ENCODE measurements around the gene UQCRHL. TPM values are rescaled to one million over a fixed set of nuclear protein-coding genes. Genes with fewer than 3 reads are reported as not detected.

The UQCRHL gene
- total RNA-seq, 2 experiments from 2014 or later, result 2.0 to 2.5 TPM

- Mint-ChIP-seq H3K4me1 (ENCODE audit: low read depth) (no peaks in the 10 kb centered on the region), H3K27me3 (peaks cover 3% of the 10 kb centered on the region), H3K9me3 (no peaks in the 10 kb centered on the region), H3K36me3 (no peaks in the 10 kb centered on the region), H3K4me3 (no peak overlapping the region), H3K27ac (no peak overlapping the region)
- intact Hi-C loops (cut with micrococcal nuclease), result no loop called here
- DNase-seq, result no peak
- ChIA-PET POLR2A (no interaction called here), CTCF (no interaction called here)
Observed at GRCh38 chr1:15786581-15786980, 20.9 kb downstream of the UQCRHL start.

GRCh38 chr1:15785683-15786082, 21.8 kb downstream of the UQCRHL start:
- DNase-seq, result no peak
- Mint-ChIP-seq H3K27me3 (peaks cover 3% of the 10 kb centered on the region), H3K27ac (no peak overlapping the region), H3K4me3 (no peak overlapping the region), H3K9me3 (no peaks in the 10 kb centered on the region), H3K4me1 (ENCODE audit: low read depth) (no peaks in the 10 kb centered on the region), H3K36me3 (no peaks in the 10 kb centered on the region)
- intact Hi-C loops (cut with micrococcal nuclease), result no loop called here
- POLR2A ChIA-PET, result no interaction called here
- CTCF ChIA-PET, result no interaction called here

- H3K27ac Mint-ChIP-seq, result no peak overlapping the region
- no peak for DNase-seq
- H3K36me3 Mint-ChIP-seq, result no peaks in the 10 kb centered on the region
- ChIA-PET POLR2A (no interaction called here), CTCF (interaction anchor here (0.7 to 1.2 kb wide), 5 partner anchors 10 to 37 kb away, joined by 3 to 6 read pairs (median 4); no protein-coding TSS in a partner anchor)
- no peaks in the 10 kb centered on the region for H3K9me3 Mint-ChIP-seq
- intact Hi-C loops (cut with micrococcal nuclease), result no loop called here
- H3K4me1 Mint-ChIP-seq (ENCODE audit: low read depth), result no peaks in the 10 kb centered on the region
- no peaks in the 10 kb centered on the region for H3K27me3 Mint-ChIP-seq
- no peak overlapping the region for H3K4me3 Mint-ChIP-seq
Observed at GRCh38 chr1:15777909-15778707, 29.3 kb downstream of the UQCRHL start.

GRCh38 chr1:15775706-15776105, 31.7 kb downstream of the UQCRHL start:
- no peak for DNase-seq
- Mint-ChIP-seq H3K4me1 (ENCODE audit: low read depth) (no peaks in the 10 kb centered on the region), H3K27me3 (peaks cover 8% of the 10 kb centered on the region), H3K36me3 (no peaks in the 10 kb centered on the region), H3K27ac (no peak overlapping the region), H3K4me3 (no peak overlapping the region), H3K9me3 (no peaks in the 10 kb centered on the region)
- ChIA-PET CTCF (interaction anchor here (1.0 to 1.3 kb wide), 3 partner anchors 10 to 281 kb away, joined by 3 to 5 read pairs (median 3); no protein-coding TSS in a partner anchor), POLR2A (interaction anchor here (0.7 kb wide), 1 partner anchor 165 kb away, joined by 3 read pairs; no protein-coding TSS in a partner anchor)
- intact Hi-C loops (cut with micrococcal nuclease), result no loop called here

- intact Hi-C loops (cut with micrococcal nuclease), result no loop called here
- no peaks in the 10 kb centered on the region for H3K9me3 Mint-ChIP-seq
- no peak for DNase-seq
- POLR2A ChIA-PET, result no interaction called here
- H3K4me3 Mint-ChIP-seq, result no peak overlapping the region
- H3K36me3 Mint-ChIP-seq, result no peaks in the 10 kb centered on the region
- CTCF ChIA-PET, result interaction anchor here (1.2 kb wide), 1 partner anchor 20 kb away, joined by 3 read pairs; no protein-coding TSS in a partner anchor
- H3K4me1 Mint-ChIP-seq (ENCODE audit: low read depth), result no peaks in the 10 kb centered on the region
- no peak overlapping the region for H3K27ac Mint-ChIP-seq
- H3K27me3 Mint-ChIP-seq, result peaks cover 10% of the 10 kb centered on the region
Observed at GRCh38 chr1:15771836-15772515, 35.5 kb downstream of the UQCRHL start.

GRCh38 chr1:15770313-15770962, 37.0 kb downstream of the UQCRHL start:
- Mint-ChIP-seq H3K36me3 (no peaks in the 10 kb centered on the region), H3K9me3 (no peaks in the 10 kb centered on the region), H3K4me1 (ENCODE audit: low read depth) (no peaks in the 10 kb centered on the region), H3K27ac (no peak overlapping the region), H3K27me3 (peaks cover 10% of the 10 kb centered on the region), H3K4me3 (no peak overlapping the region)
- intact Hi-C loops (cut with micrococcal nuclease), result no loop called here
- ChIA-PET CTCF (interaction anchor here (0.6 kb wide), 1 partner anchor 410 kb away, joined by 3 read pairs; no protein-coding TSS in a partner anchor), POLR2A (no interaction called here)
- DNase-seq, result no peak

GRCh38 chr1:15768388-15768787, 39.1 kb downstream of the UQCRHL start:
- H3K4me1 Mint-ChIP-seq (ENCODE audit: low read depth), result no peaks in the 10 kb centered on the region
- DNase-seq, result no peak
- intact Hi-C loops (cut with micrococcal nuclease), result no loop called here
- H3K27me3 Mint-ChIP-seq, result peaks cover 12% of the 10 kb centered on the region
- POLR2A ChIA-PET, result no interaction called here
- no peak overlapping the region for H3K4me3 Mint-ChIP-seq
- H3K27ac Mint-ChIP-seq, result no peak overlapping the region
- CTCF ChIA-PET, result interaction anchor here (0.8 kb wide), 1 partner anchor 27 kb away, joined by 4 read pairs; no protein-coding TSS in a partner anchor
- H3K9me3 Mint-ChIP-seq, result no peaks in the 10 kb centered on the region
- no peaks in the 10 kb centered on the region for H3K36me3 Mint-ChIP-seq

- ChIA-PET POLR2A (no interaction called here), CTCF (interaction anchor here (0.8 kb wide), 1 partner anchor 27 kb away, joined by 4 read pairs; no protein-coding TSS in a partner anchor)
- intact Hi-C loops (cut with micrococcal nuclease), result no loop called here
- Mint-ChIP-seq H3K9me3 (no peaks in the 10 kb centered on the region), H3K4me3 (no peak overlapping the region), H3K27me3 (peaks cover 12% of the 10 kb centered on the region), H3K36me3 (no peaks in the 10 kb centered on the region), H3K4me1 (ENCODE audit: low read depth) (no peaks in the 10 kb centered on the region), H3K27ac (no peak overlapping the region)
- no peak for DNase-seq
Observed at GRCh38 chr1:15767941-15768340, 39.5 kb downstream of the UQCRHL start.

GRCh38 chr1:15765495-15766194, 41.8 kb downstream of the UQCRHL start:
- no peak overlapping the region for H3K4me3 Mint-ChIP-seq
- ChIA-PET CTCF (interaction anchor here (0.5 to 0.8 kb wide), 2 partner anchors 10 to 500 kb away, joined by 3 read pairs; no protein-coding TSS in a partner anchor), POLR2A (no interaction called here)
- no peaks in the 10 kb centered on the region for H3K36me3 Mint-ChIP-seq
- no peak overlapping the region for H3K27ac Mint-ChIP-seq
- intact Hi-C loops (cut with micrococcal nuclease), result no loop called here
- H3K9me3 Mint-ChIP-seq, result no peaks in the 10 kb centered on the region
- H3K27me3 Mint-ChIP-seq, result peaks cover 9% of the 10 kb centered on the region
- DNase-seq, result no peak
- H3K4me1 Mint-ChIP-seq (ENCODE audit: low read depth), result no peaks in the 10 kb centered on the region

GRCh38 chr1:15764890-15765289, 42.6 kb downstream of the UQCRHL start:
- peaks cover 9% of the 10 kb centered on the region for H3K27me3 Mint-ChIP-seq
- no peaks in the 10 kb centered on the region for H3K36me3 Mint-ChIP-seq
- no peaks in the 10 kb centered on the region for H3K4me1 Mint-ChIP-seq (ENCODE audit: low read depth)
- intact Hi-C loops (cut with micrococcal nuclease), result no loop called here
- DNase-seq, result no peak
- ChIA-PET POLR2A (no interaction called here), CTCF (interaction anchor here (0.5 to 0.8 kb wide), 2 partner anchors 11 to 500 kb away, joined by 3 read pairs; no protein-coding TSS in a partner anchor)
- no peaks in the 10 kb centered on the region for H3K9me3 Mint-ChIP-seq
- H3K4me3 Mint-ChIP-seq, result no peak overlapping the region
- no peak overlapping the region for H3K27ac Mint-ChIP-seq

GRCh38 chr1:15764269-15764764, 43.1 kb downstream of the UQCRHL start:
- POLR2A ChIA-PET, result no interaction called here
- Mint-ChIP-seq H3K27me3 (peaks cover 14% of the 10 kb centered on the region), H3K36me3 (no peaks in the 10 kb centered on the region), H3K4me1 (ENCODE audit: low read depth) (no peaks in the 10 kb centered on the region), H3K9me3 (no peaks in the 10 kb centered on the region), H3K27ac (no peak overlapping the region), H3K4me3 (no peak overlapping the region)
- DNase-seq, result no peak
- CTCF ChIA-PET, result no interaction called here
- intact Hi-C loops (cut with micrococcal nuclease), result no loop called here
